H9 (cell line): ENCODE data around the gene KRT15. TPM values are rescaled to one million over a fixed set of nuclear protein-coding genes. Genes with fewer than 3 reads are reported as not detected.

ENCODE experiments used
- DNase-seq: peaks from one replicate; pipeline ENCODE4 v3.0.0-alpha.2; 2017
- H2AFZ ChIP-seq: one replicate; pipeline ENCODE4 v1.6.1; 2013; ENCODE audit warnings: mild to moderate bottlenecking, low read length, control low read depth, moderate library complexity
- H2AK5ac ChIP-seq: 2 replicates; pipeline ENCODE4 v1.6.1; 2013; ENCODE audit warnings: low read length, control low read depth, mixed read lengths; ENCODE audit not compliant: insufficient read length
- H2BK120ac ChIP-seq: one replicate; pipeline ENCODE4 v1.6.1; 2013; ENCODE audit warnings: low read depth, mild to moderate bottlenecking, low read length, control low read depth, inconsistent platforms; ENCODE audit not compliant: poor library complexity, severe bottlenecking
- H2BK12ac ChIP-seq: 2 replicates; pipeline ENCODE4 v1.6.1; 2013; ENCODE audit warnings: low read length, control low read depth, mixed read lengths, low read depth; ENCODE audit not compliant: insufficient read length
- H2BK15ac ChIP-seq: 2 replicates; pipeline ENCODE4 v1.6.1; 2013; ENCODE audit warnings: low read depth, low read length, control low read depth
- H2BK20ac ChIP-seq: one replicate; pipeline ENCODE4 v1.6.1; 2013; ENCODE audit warnings: low read depth, mild to moderate bottlenecking, low read length, control low read depth, inconsistent platforms; ENCODE audit not compliant: poor library complexity, severe bottlenecking
- H2BK5ac ChIP-seq: 2 replicates; pipeline ENCODE4 v1.6.1; 2013; ENCODE audit warnings: low read length, control low read depth, mixed read lengths; ENCODE audit not compliant: insufficient read length
- H3K14ac ChIP-seq: 2 replicates; pipeline ENCODE4 v1.6.1; 2013; ENCODE audit warnings: low read length, control low read depth; ENCODE audit not compliant: insufficient read depth
- H3K18ac ChIP-seq: 2 replicates; pipeline ENCODE4 v1.6.1; 2013; ENCODE audit warnings: low read depth, mild to moderate bottlenecking, mixed read lengths, low read length, control low read depth; ENCODE audit not compliant: insufficient read length
- H3K23ac ChIP-seq: 2 replicates; pipeline ENCODE4 v1.6.1; 2013; ENCODE audit warnings: low read length, control low read depth, mixed read lengths, low read depth; ENCODE audit not compliant: insufficient read length
- H3K23me2 ChIP-seq: 2 replicates; pipeline ENCODE4 v1.6.1; 2013; ENCODE audit warnings: low read depth, mild to moderate bottlenecking, mixed read lengths, low read length, control low read depth; ENCODE audit not compliant: insufficient read length, poor library complexity, severe bottlenecking
- H3K27ac ChIP-seq: 2 replicates; pipeline ENCODE4 v1.5.1; 2013; ENCODE audit warnings: low read length, control low read depth, mixed read lengths, low read depth; ENCODE audit not compliant: insufficient read length
- H3K27me3 ChIP-seq: 2 replicates; pipeline ENCODE4 v1.6.1; 2013; ENCODE audit warnings: low read length, control low read depth, inconsistent platforms; ENCODE audit not compliant: insufficient read depth
- H3K4ac ChIP-seq: 2 replicates; pipeline ENCODE4 v1.6.1; 2013; ENCODE audit warnings: low read depth, mild to moderate bottlenecking, control low read depth, inconsistent platforms, low read length, moderate library complexity
- H3K4me1 ChIP-seq: 2 replicates; pipeline ENCODE4 v1.6.1; 2013; ENCODE audit warnings: low read length, control low read depth, inconsistent platforms; ENCODE audit not compliant: insufficient read depth
- H3K4me2 ChIP-seq: 2 replicates; pipeline ENCODE4 v1.6.1; 2013; ENCODE audit warnings: low read length, control low read depth, mixed read lengths; ENCODE audit not compliant: insufficient read length, insufficient read depth
- H3K56ac ChIP-seq: 2 replicates; pipeline ENCODE4 v1.6.1; 2013; ENCODE audit warnings: low read depth, mild to moderate bottlenecking, mixed read lengths, low read length, control low read depth; ENCODE audit not compliant: insufficient read length
- H3K79me1 ChIP-seq: 2 replicates; pipeline ENCODE4 v1.6.1; 2013; ENCODE audit warnings: low read depth, mild to moderate bottlenecking, moderate library complexity, low read length, control low read depth, inconsistent platforms; ENCODE audit not compliant: insufficient read depth, poor library complexity, severe bottlenecking
- H3K79me2 ChIP-seq: 2 replicates; pipeline ENCODE4 v1.6.1; 2013; ENCODE audit warnings: low read length, control low read depth, inconsistent platforms; ENCODE audit not compliant: insufficient read depth
- H3K9ac ChIP-seq: 2 replicates; pipeline ENCODE4 v1.6.1; 2013; ENCODE audit warnings: low read length, control low read depth, mixed read lengths; ENCODE audit not compliant: insufficient read length; ENCODE audit errors: extremely low read depth
- H3K9me3 ChIP-seq: one replicate; pipeline ENCODE4 v1.6.1; 2013; ENCODE audit warnings: low read depth, low read length, inconsistent platforms; ENCODE audit not compliant: control insufficient read depth
- H3T11ph ChIP-seq: one replicate; pipeline ENCODE4 v1.6.1; 2013; ENCODE audit warnings: mild to moderate bottlenecking, low read length, control low read depth, inconsistent platforms
- H4K20me1 ChIP-seq: one replicate; pipeline ENCODE4 v1.6.1; 2013; ENCODE audit not compliant: control insufficient read depth, insufficient read length, insufficient read depth
- H4K5ac ChIP-seq: 2 replicates; pipeline ENCODE4 v1.6.1; 2013; ENCODE audit warnings: low read depth, mild to moderate bottlenecking, mixed read lengths, low read length, control low read depth; ENCODE audit not compliant: insufficient read length
- H4K8ac ChIP-seq: replicated peaks from 2 replicates; pipeline ENCODE4 v1.6.1; 2013; ENCODE audit warnings: low read length, control low read depth, mixed read lengths, low read depth; ENCODE audit not compliant: insufficient read length
- H4K91ac ChIP-seq: 2 replicates; pipeline ENCODE4 v1.6.1; 2013; ENCODE audit warnings: low read depth, mild to moderate bottlenecking, moderate library complexity, mixed read lengths, low read length, control low read depth; ENCODE audit not compliant: insufficient read length
- H3K27ac Mint-ChIP-seq, 3 experiments: 2 replicates in 2 of 3; 3 replicates in 1 of 3; pipeline ENCODE4 v1.8.0; 2020 to 2021; ENCODE audit warnings: mixed read lengths in 3 of 3, mild to moderate bottlenecking in 1 of 3, moderate library complexity in 1 of 3
- H3K27me3 Mint-ChIP-seq: 2 replicates; pipeline ENCODE4 v1.8.0; 2021; ENCODE audit warnings: low read depth, mild to moderate bottlenecking, moderate library complexity, mixed read lengths
- H3K36me3 Mint-ChIP-seq, 3 experiments: 2 replicates in 2 of 3; 3 replicates in 1 of 3; pipeline ENCODE4 v1.8.0; 2020 to 2021; ENCODE audit warnings: low read depth in 3 of 3, mixed read lengths in 3 of 3; ENCODE audit not compliant: insufficient read depth in 1 of 3
- H3K4me1 Mint-ChIP-seq, 2 experiments: 2 replicates each; pipeline ENCODE4 v1.8.0; 2020; ENCODE audit warnings: mixed read lengths in 2 of 2
- H3K4me3 Mint-ChIP-seq, 2 experiments: 2 replicates in 1 of 2; 3 replicates in 1 of 2; pipeline ENCODE4 v1.8.0; 2020 to 2021; ENCODE audit warnings: mild to moderate bottlenecking in 2 of 2, mixed read lengths in 2 of 2, moderate library complexity in 1 of 2
- H3K9me3 Mint-ChIP-seq, 2 experiments: 2 replicates in 1 of 2; 3 replicates in 1 of 2; pipeline ENCODE4 v1.8.0; 2020; ENCODE audit warnings: mild to moderate bottlenecking in 2 of 2, mixed read lengths in 2 of 2, moderate library complexity in 1 of 2
- WGBS: extraction: QIAGEN DNeasy Blood & Tissue Kit; methylation state at CpG from one replicate; pipeline ENCODE4 v1.1.7; 2013; ENCODE audit warnings: missing lambda C conversion rate, low lambda C conversion rate, mixed read lengths; ENCODE audit not compliant: insufficient read length; ENCODE audit errors: extremely low coverage; 5-methylcytosine and 5-hydroxymethylcytosine counted together
- total RNA-seq: library from RNA; stranded (reverse); gene quantifications from 2 replicates; pipeline ENCODE4 v1.2.1, GENCODE V29; 2021
- TF ChIP-seq, protein P1 (sequence below): fragments of 200-600 bp; sonication (generic); conservative IDR thresholded peaks from 3 replicates; pipeline ENCODE4 v1.8.0; 2021; ENCODE audit warnings: antibody characterized with exemption, mild to moderate bottlenecking

Gene KRT15
- total RNA-seq, 1 experiment from 2014 or later, result 0.87 TPM

- Histone ChIP-seq H3K23me2 (no peaks in the 10 kb centered on the region), H3K18ac (no peak overlapping the region), H2BK12ac (no peak overlapping the region), H2BK120ac (no peak overlapping the region), H3K9ac (no peak overlapping the region), H3K27ac (no peak overlapping the region), H4K91ac (no peak overlapping the region), H4K8ac (no peak overlapping the region), H3T11ph (no peak overlapping the region), H2AFZ (no peak overlapping the region), H2BK5ac (no peak overlapping the region), H4K20me1 (no peaks in the 10 kb centered on the region), H3K4ac (no peak overlapping the region), H4K5ac (no peak overlapping the region), H3K4me1 (peaks cover 2% of the 10 kb centered on the region; the same call in 1 of the 2 replicates), H3K56ac (no peak overlapping the region), H3K27me3 (no peaks in the 10 kb centered on the region), H3K79me2 (no peaks in the 10 kb centered on the region), H2AK5ac (no peak overlapping the region), H3K23ac (no peak overlapping the region), H3K4me2 (no peak overlapping the region), H3K79me1 (no peaks in the 10 kb centered on the region), H3K14ac (no peak overlapping the region), H2BK20ac (no peak overlapping the region), H3K9me3 (no peaks in the 10 kb centered on the region), H2BK15ac (no peak overlapping the region)
- Mint-ChIP-seq H3K4me3 (no peak overlapping the region), H3K27me3 (peaks cover 6% of the 10 kb centered on the region), H3K27ac (peak overlapping the region in 2 of 3 experiments; percentile 3 to 90; a peak in 1 of 7 replicates), H3K36me3 (no peaks in the 10 kb centered on the region), H3K9me3 (peaks cover 0 to 3% of the 10 kb centered on the region in 2 experiments; a peak in 2 of 5 replicates), H3K4me1 (peaks cover 55 to 71% of the 10 kb centered on the region in 2 experiments)
- TF ChIP-seq, protein P1, sequence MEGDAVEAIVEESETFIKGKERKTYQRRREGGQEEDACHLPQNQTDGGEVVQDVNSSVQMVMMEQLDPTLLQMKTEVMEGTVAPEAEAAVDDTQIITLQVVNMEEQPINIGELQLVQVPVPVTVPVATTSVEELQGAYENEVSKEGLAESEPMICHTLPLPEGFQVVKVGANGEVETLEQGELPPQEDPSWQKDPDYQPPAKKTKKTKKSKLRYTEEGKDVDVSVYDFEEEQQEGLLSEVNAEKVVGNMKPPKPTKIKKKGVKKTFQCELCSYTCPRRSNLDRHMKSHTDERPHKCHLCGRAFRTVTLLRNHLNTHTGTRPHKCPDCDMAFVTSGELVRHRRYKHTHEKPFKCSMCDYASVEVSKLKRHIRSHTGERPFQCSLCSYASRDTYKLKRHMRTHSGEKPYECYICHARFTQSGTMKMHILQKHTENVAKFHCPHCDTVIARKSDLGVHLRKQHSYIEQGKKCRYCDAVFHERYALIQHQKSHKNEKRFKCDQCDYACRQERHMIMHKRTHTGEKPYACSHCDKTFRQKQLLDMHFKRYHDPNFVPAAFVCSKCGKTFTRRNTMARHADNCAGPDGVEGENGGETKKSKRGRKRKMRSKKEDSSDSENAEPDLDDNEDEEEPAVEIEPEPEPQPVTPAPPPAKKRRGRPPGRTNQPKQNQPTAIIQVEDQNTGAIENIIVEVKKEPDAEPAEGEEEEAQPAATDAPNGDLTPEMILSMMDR, result no peak
- no peak for DNase-seq
- no CpG with 5 or more reads among the region's 7 CpGs for WGBS
Measured at GRCh38 chr17:41539979-41540701, 21.4 kb upstream of the KRT15 start.
